DND-41 (cell line): ENCODE measurements around the gene GSG1L.

Experiments
- ATAC-seq: fragments of 200-7000 bp; cut with Tn5 transposase; 3 replicates; pipeline ENCODE4 v1.9.1; 2021; ENCODE audit warnings: low read depth; ENCODE audit not compliant: insufficient read depth
- DNase-seq: peaks from one replicate; pipeline ENCODE4 v3.0.0-alpha.2; 2020
- H2AFZ ChIP-seq: 2 replicates; pipeline ENCODE4 v1.6.0; 2012; ENCODE audit warnings: low read depth, low read length
- H3K27ac ChIP-seq: 2 replicates; pipeline ENCODE4 v1.5.1; 2012; ENCODE audit warnings: low read length, inconsistent platforms
- H3K27me3 ChIP-seq: fragments of 200-600 bp; sonication (generic); 2 replicates; pipeline ENCODE4 v1.6.0; 2012; ENCODE audit warnings: low read length, mild to moderate bottlenecking, inconsistent platforms; ENCODE audit not compliant: insufficient read depth, poor library complexity
- H3K36me3 ChIP-seq: 2 replicates; pipeline ENCODE4 v1.5.1; 2012; ENCODE audit warnings: low read length, inconsistent platforms; ENCODE audit not compliant: insufficient read depth
- H3K4me1 ChIP-seq: 2 replicates; pipeline ENCODE4 v1.5.1; 2012; ENCODE audit warnings: mild to moderate bottlenecking, low read length; ENCODE audit not compliant: insufficient read depth
- H3K4me2 ChIP-seq: 2 replicates; pipeline ENCODE4 v1.6.0; 2012; ENCODE audit warnings: mild to moderate bottlenecking, moderate library complexity, low read length, inconsistent platforms; ENCODE audit not compliant: insufficient read depth
- H3K4me3 ChIP-seq, 2 experiments: fragments of 200-600 bp in 1 of 2; shearing (Covaris generic) in 1 of 2; 2 replicates each; pipeline ENCODE4 v1.5.1; 2012 to 2016; ENCODE audit warnings: inconsistent platforms in 2 of 2, low read length in 2 of 2, mild to moderate bottlenecking in 2 of 2, low read depth in 1 of 2, moderate library complexity in 1 of 2
- H3K79me2 ChIP-seq: 2 replicates; pipeline ENCODE4 v1.6.0; 2012; ENCODE audit warnings: low read length, inconsistent platforms; ENCODE audit not compliant: insufficient read depth
- H3K9ac ChIP-seq: 2 replicates; pipeline ENCODE4 v1.6.0; 2012; ENCODE audit warnings: low read depth, mild to moderate bottlenecking, inconsistent platforms, low read length, moderate library complexity
- H3K9me3 ChIP-seq: 2 replicates; pipeline ENCODE4 v1.5.1; 2012; ENCODE audit warnings: low read length, moderate library complexity, mild to moderate bottlenecking, inconsistent platforms; ENCODE audit not compliant: insufficient read depth, severe bottlenecking
- H4K20me1 ChIP-seq: 2 replicates; pipeline ENCODE4 v1.6.0; 2012; ENCODE audit warnings: low read length; ENCODE audit not compliant: insufficient read depth
- EZH2 ChIP-seq: IDR thresholded peaks from 3 replicates; pipeline ENCODE4 v1.6.1; 2012; ENCODE audit warnings: borderline replicate concordance, low read depth, mild to moderate bottlenecking, moderate library complexity, low read length, inconsistent platforms; ENCODE audit not compliant: severe bottlenecking
- TF ChIP-seq, protein P1 (sequence below): IDR thresholded peaks from 2 replicates; pipeline ENCODE4 v1.5.1; 2012; ENCODE audit warnings: borderline replicate concordance, low read length, moderate library complexity, mild to moderate bottlenecking; ENCODE audit not compliant: poor library complexity, severe bottlenecking; ENCODE audit errors: extremely low read depth

GSG1L gene

DNA sequence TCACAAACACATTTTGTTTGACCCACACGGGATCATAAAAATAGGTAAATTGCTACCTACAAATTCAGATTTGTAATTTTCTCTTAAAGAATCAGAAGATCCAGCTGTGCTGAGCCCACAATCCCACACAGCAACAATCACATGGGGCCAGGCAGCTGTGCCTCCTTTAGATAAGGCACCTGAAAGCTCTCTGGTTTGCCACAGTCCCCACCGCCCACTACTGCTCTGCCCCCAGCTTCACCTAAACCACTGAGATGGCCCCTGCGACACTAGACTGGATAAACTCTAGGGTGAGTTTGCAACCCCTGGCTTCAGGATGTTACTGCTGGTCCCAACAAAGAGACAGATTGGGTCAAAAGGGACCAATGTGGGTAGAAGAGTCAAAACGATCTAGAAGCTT lies 96.8 kb downstream of the GSG1L start:
- no peaks in the 10 kb centered on the region for H3K4me1 ChIP-seq

DNA sequence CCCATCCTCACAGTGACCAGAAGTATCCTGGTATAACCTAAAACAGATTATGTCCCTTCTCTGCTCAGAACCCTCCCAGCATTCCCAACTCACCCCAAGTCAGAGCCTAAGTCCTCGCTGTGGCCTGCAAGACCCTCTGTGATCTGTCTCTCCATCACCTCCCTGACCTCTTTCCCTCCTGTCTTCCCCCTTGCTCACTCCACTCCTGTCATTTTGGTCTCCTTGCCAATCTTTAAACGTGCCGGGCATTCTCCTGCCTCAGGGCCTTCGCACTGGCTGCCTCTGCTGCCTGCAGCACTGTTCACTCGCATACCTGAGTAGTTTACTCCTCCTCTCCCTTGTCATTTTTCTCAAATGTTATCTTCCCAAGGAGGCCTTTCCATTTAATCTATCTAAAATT lies 97.7 kb downstream of the GSG1L start:
- H3K27me3 ChIP-seq, result peaks cover 7% of the 10 kb centered on the region

More for the DNA sequence above, 96.8 kb downstream of the GSG1L start:
- H3K27ac ChIP-seq, result no peak overlapping the region
- ATAC-seq (no peak), DNase-seq (no peak)
- no peak overlapping the region for H3K4me2 ChIP-seq
- H4K20me1 ChIP-seq, result no peaks in the 10 kb centered on the region
- H3K9me3 ChIP-seq, result no peaks in the 10 kb centered on the region
- no peak overlapping the region for H2AFZ ChIP-seq
- no peaks in the 10 kb centered on the region for H3K36me3 ChIP-seq
- H3K79me2 ChIP-seq, result no peaks in the 10 kb centered on the region
- H3K27me3 ChIP-seq, result peaks cover 7% of the 10 kb centered on the region
- H3K4me3 ChIP-seq, result no peak overlapping the region
- no peak overlapping the region for H3K9ac ChIP-seq
- no peak for TF ChIP-seq EZH2
- TF ChIP-seq, protein P1, sequence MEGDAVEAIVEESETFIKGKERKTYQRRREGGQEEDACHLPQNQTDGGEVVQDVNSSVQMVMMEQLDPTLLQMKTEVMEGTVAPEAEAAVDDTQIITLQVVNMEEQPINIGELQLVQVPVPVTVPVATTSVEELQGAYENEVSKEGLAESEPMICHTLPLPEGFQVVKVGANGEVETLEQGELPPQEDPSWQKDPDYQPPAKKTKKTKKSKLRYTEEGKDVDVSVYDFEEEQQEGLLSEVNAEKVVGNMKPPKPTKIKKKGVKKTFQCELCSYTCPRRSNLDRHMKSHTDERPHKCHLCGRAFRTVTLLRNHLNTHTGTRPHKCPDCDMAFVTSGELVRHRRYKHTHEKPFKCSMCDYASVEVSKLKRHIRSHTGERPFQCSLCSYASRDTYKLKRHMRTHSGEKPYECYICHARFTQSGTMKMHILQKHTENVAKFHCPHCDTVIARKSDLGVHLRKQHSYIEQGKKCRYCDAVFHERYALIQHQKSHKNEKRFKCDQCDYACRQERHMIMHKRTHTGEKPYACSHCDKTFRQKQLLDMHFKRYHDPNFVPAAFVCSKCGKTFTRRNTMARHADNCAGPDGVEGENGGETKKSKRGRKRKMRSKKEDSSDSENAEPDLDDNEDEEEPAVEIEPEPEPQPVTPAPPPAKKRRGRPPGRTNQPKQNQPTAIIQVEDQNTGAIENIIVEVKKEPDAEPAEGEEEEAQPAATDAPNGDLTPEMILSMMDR, result no peak

DNA sequence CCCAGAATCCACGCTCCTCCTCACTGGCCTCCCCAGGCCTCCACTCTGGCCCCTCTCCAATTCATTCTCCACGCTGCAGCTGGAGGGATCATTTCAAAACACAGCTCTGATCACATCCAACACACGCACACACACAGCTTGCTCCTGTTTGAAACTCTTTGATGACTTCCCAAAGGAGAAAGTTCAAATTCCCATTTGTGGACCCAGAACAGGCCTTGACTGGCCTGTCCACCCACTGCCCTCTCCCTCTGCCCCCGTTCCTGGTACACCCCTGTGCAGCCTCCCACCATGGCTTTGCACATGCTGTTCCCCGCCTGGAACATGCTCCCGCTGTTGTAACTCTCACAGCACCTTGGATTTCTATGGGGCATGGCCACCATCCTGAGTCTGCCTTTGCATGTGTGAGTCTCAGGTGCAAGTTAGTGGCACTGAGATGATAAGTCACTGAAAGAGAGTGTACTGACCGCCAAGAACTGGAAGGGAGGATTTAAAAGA lies 100.0 kb downstream of the GSG1L start:
- Histone ChIP-seq H3K4me3 (no peak overlapping the region), H3K9ac (no peak overlapping the region), H3K4me2 (no peak overlapping the region), H3K36me3 (no peaks in the 10 kb centered on the region), H2AFZ (no peak overlapping the region), H3K27me3 (peaks cover 7% of the 10 kb centered on the region), H3K4me1 (no peaks in the 10 kb centered on the region), H4K20me1 (no peaks in the 10 kb centered on the region), H3K9me3 (no peaks in the 10 kb centered on the region), H3K27ac (no peak overlapping the region), H3K79me2 (no peaks in the 10 kb centered on the region)
- ATAC-seq (no peak), DNase-seq (no peak)
- no peak for TF ChIP-seq EZH2
- TF ChIP-seq, protein P1, result no peak

More for the DNA sequence above, 97.7 kb downstream of the GSG1L start:
- no peak overlapping the region for H3K4me2 ChIP-seq
- H3K9me3 ChIP-seq, result no peaks in the 10 kb centered on the region
- H3K27ac ChIP-seq, result no peak overlapping the region
- H3K36me3 ChIP-seq, result no peaks in the 10 kb centered on the region
- H3K9ac ChIP-seq, result no peak overlapping the region
- TF ChIP-seq, protein P1, result no peak
- TF ChIP-seq EZH2, result no peak
- H3K79me2 ChIP-seq, result no peaks in the 10 kb centered on the region
- no peaks in the 10 kb centered on the region for H4K20me1 ChIP-seq
- ATAC-seq, result no peak
- DNase-seq, result no peak
- H2AFZ ChIP-seq, result no peak overlapping the region
- no peak overlapping the region for H3K4me3 ChIP-seq
- no peaks in the 10 kb centered on the region for H3K4me1 ChIP-seq

DNA sequence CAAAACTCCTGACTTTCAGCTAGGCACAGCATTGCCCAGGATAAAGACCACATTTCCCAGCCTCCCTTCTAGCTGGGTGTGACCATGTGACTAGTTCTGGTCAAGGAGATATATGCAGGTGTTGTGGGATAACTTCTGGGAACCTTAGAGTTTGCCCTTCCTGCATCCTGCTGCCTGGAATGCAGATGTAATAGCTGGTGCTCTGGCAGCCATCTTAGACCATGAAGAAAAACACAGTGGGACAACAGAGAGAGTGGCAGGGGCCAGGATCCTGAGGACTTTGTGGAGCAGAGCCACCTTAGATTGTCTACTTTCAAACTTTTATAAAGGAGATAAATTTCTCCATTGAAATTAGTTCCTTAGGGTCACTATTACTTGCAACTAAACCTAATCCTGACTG lies 101.3 kb downstream of the GSG1L start:
- H3K27ac ChIP-seq, result no peak overlapping the region
- no peak overlapping the region for H3K4me2 ChIP-seq
- ATAC-seq (no peak), DNase-seq (no peak)
- no peaks in the 10 kb centered on the region for H4K20me1 ChIP-seq
- H3K4me3 ChIP-seq, result no peak overlapping the region
- no peak overlapping the region for H3K9ac ChIP-seq
- no peaks in the 10 kb centered on the region for H3K4me1 ChIP-seq
- H3K36me3 ChIP-seq, result no peaks in the 10 kb centered on the region
- no peak overlapping the region for H2AFZ ChIP-seq
- TF ChIP-seq EZH2, result no peak
- TF ChIP-seq, protein P1, result no peak
- peaks cover 7% of the 10 kb centered on the region for H3K27me3 ChIP-seq
- no peaks in the 10 kb centered on the region for H3K79me2 ChIP-seq
- H3K9me3 ChIP-seq, result peaks cover 5% of the 10 kb centered on the region
